Activated CD4-positive, alpha-beta T cell treated with anti-CD3 and anti-CD28 coated beads, Interleukin-2, amount 50 U/mL, for 4 hours (primary cell): ENCODE results near the gene TPK1.

Experiments used
- DNase-seq, 2 experiments: peaks; one replicate each; pipeline ENCODE4 v3.0.0-alpha.2; 2020

Gene TPK1

GRCh38 chr7:144717720-144718119, 118.1 kb downstream of the TPK1 start:
- no peak for DNase-seq

DNA sequence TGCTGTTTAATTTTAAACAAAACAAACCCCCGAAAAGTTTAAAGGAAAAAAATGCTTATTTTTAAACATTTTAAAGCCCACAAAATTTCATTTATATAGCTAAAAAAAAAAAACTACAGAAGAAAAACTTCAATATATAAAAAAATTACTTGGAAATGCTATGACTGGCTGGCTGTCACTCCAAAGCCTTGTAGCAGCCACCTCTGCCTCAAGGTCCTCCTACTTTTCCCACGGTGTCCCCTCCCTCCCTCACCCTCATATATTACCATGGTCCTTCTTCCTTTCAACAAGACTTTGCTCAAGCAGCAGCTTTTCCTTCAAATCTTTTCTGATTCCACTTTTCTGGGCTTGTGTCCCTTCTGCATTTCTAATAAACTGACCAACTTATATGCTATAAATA, 122.0 kb downstream of the TPK1 start:
- DNase-seq, result no peak

DNA sequence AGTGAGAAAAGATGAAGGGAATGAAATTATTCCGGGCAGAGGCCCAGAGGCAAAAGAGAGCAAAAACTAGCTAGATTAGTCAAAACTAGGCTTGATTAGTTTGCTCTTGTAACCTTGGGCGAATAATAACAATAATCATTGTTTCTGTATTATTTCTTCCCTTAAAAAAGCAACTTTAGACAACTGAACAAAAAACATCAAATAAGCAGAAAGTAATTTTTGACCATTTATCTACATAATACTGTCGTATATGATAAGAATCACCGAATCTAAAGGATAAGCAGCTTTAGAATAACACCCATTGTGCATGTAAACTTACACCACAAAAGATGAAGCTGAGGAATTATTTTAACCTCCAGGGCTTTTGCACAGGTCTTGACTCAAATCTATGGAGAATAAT, 125.1 kb downstream of the TPK1 start:
- DNase-seq, result no peak

DNA sequence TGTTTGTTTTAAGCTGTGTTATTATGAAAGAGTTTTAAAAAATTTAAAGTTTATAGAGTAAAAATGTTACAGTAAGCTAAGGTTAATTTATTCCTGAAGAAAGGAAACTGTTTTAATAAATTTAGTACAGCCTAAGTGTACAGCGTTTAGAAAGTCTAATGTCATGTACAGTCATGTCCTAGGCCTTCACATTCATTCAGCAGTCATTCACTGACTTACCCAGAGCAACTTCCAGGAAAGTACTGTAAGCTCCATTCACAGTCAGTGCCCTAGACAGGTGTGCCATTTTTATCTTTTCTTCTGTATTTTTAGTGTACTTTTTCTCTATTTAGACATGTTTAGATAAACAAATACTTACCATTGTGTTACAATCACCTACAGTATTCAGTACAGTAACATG, 126.8 kb downstream of the TPK1 start:
- no peak for DNase-seq

GRCh38 chr7:144691240-144691639, 144.6 kb downstream of the TPK1 start:
- DNase-seq, result no peak

GRCh38 chr7:144682581-144683280, 153.1 kb downstream of the TPK1 start:
- no peak for DNase-seq

- no peak for DNase-seq
Measured at GRCh38 chr7:144676492-144676891, 159.4 kb downstream of the TPK1 start.

GRCh38 chr7:144674550-144674949, 161.3 kb downstream of the TPK1 start:
- no peak for DNase-seq

GRCh38 chr7:144672869-144673268, 163.0 kb downstream of the TPK1 start:
- no peak for DNase-seq

GRCh38 chr7:144671429-144671828, 164.4 kb downstream of the TPK1 start:
- DNase-seq, result no peak

- no peak for DNase-seq
Measured at GRCh38 chr7:144670218-144670617, 165.6 kb downstream of the TPK1 start.

- no peak for DNase-seq
Measured at GRCh38 chr7:144668503-144668902, 167.3 kb downstream of the TPK1 start.

DNA sequence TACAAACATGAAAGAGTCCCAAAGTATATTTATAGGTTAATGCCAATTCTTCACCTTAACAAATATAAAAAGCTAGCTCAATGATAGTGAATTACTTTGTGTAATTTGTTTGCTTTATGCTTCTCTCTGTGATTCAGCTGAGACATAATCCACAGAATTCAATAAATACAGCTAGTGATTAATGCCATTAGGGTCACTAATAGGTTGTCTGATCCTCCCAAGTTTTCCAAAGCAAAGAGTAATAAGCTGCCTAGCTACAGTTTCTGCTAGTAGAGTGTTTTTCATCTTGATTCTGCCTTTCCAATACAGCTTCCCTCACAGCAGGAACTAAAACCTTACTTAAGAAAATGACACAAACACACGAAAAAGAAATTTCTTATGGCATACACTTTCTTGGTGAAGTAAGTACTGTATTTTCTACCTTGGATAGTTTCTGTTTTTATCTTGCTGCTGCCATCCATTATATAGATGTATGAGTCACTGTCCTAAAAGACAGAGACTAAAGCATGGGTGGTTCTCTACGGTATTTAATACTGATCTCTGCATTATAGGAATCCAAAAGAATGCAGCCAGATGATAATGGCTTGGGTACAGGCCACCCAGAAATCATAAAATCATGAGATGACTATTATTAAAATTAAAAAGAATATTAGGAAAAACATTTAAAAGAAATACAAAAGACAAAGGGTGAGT, 170.0 kb downstream of the TPK1 start:
- DNase-seq, result no peak

DNA sequence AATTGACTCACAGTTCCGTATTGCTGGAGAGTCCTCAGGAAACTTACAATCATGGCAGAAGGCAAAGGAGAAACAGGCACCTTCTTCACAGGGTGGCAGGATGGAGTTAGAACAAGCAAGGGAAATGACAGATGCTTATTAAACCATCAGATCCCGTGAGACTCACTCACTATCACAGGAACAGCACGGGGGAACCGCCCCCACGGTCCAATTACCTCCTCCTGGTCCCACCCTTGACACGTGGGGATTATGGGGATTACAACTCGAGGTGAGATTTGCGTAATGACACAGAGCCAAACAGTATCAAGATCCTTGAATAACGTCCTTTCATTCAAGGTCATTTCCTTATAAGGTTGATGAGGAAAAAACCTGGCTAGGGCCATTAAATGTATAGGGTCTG, 176.6 kb downstream of the TPK1 start:
- no peak for DNase-seq

DNA sequence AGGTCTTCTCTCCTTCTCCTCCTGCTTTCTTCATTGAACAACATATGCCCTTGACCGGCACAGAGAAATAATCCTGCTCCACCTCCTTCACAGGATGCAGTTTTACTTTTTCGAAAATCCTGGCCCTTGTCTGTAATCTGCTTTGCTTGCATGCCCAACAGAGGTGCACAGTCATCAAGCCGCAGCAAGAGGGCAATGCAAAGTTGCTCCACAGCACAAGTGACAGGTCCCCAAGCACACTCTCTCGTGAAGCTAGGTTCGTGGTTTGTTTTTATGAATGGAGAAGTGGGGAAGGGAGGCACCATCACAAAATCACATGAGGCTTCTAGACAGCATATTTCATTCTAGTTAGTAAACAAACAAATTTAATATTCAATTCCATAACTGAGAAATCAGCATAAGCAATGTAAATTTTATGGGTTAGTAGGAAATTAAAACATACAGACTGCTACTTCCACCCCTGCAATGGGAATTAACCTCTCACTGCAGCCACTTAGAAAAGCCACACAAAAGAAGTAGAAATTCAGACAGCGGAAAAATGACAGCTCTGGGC, 178.8 kb downstream of the TPK1 start:
- no peak for DNase-seq

- no peak for DNase-seq
Measured at GRCh38 chr7:144653449-144653848, 182.4 kb downstream of the TPK1 start.

DNA sequence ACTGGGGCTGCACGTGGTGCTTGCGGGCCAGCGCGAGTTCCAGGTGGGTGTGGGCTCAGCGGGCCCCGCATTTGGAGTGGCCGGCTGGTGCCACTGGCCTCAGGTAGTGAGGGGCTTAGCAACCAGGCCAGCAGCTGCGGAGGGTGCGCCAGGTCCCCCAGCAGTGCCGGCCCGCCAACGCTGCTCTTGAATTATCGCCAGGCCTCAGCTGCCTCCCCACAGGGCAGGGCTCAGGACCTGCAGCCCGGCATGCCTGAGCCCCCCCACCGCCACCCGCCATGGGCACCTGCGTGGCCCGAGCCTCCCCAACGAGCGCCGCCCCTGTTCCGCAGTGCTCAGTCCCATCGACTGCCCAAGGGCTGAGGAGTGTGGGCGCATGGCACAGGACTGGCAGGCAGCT, 185.4 kb downstream of the TPK1 start:
- no peak for DNase-seq

GRCh38 chr7:144649120-144649519, 186.7 kb downstream of the TPK1 start:
- no peak for DNase-seq

- no peak for DNase-seq
Measured at GRCh38 chr7:144641389-144642044, 194.3 kb downstream of the TPK1 start.

DNA sequence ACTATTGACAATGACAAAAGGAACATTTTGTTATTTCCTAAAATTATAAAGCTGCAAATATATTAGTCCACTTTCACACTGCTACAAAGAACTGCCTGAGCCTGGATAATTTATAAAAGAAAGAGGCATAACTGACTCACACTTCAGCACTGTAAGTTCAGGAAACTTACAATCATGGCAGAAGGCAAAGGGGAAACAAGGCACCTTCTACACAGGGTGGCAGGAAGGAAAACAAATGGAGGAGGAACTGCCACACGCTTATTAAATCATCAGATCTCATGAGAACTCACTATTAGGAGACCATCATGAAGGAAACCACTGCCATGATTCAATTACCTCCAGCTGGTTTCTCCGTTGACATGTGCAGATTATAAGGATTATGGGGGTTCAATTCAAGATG, 203.1 kb downstream of the TPK1 start:
- no peak for DNase-seq

DNA sequence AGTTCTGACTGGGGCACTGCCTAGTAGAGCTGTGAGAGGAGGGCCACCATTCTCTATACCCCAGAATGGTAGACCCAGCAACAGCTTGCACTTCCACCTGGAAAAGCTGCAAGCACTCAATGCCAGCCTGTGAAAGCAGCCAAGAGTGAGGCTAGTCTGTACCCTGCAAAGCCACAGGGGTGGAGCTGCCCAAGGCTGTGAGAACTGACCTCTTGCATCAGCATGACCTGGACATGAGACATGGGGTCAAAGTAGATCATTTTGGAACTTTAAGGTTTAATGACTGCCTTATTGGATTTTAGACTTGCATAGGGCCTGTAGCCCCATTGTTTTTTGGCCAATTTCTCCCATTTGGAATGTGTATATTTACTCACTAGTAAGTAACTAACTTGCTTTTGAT, 206.3 kb downstream of the TPK1 start:
- DNase-seq, result no peak

- no peak for DNase-seq
Measured at GRCh38 chr7:144629011-144629410, 206.8 kb downstream of the TPK1 start.

- DNase-seq, result no peak
Measured at GRCh38 chr7:144628176-144628575, 207.7 kb downstream of the TPK1 start.

DNA sequence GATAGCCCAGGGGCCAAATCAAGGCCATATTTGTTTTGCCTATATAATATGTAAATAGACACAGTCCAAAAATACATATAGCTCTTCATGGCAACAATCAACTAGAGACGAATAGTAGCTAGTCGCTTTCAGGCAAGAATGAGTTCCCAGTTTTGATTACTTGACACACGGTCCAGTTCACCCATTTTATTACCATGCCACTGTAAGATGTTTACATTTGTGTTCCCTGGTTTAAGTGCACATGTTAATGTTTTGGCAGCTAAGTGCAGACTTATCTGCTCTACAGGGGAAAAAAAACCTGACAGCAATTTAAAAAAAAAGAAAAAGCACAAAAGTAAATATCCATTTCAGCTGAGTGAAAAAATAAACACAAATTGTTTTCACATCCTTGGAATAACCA, 213.1 kb downstream of the TPK1 start:
- no peak for DNase-seq
